BLaER1 treated with 17β-estradiol and CSF1 and Interleukin-3, amounts not matched to agents 10 nM and 100 nM (cell line): ENCODE results near the gene SLC49A4.

Experiments used
- H3K27ac ChIP-seq, 11 experiments: shearing (Covaris generic); formaldehyde crosslinking; 2 replicates each; pipeline ENCODE4 v1.8.1; 2022
- H3K27me3 ChIP-seq, 11 experiments: shearing (Covaris generic); formaldehyde crosslinking; 2 replicates each; pipeline ENCODE4 v1.8.1; 2022
- H3K36me3 ChIP-seq, 11 experiments: shearing (Covaris generic); formaldehyde crosslinking; 2 replicates each; pipeline ENCODE4 v1.8.1; 2022
- H3K4me1 ChIP-seq, 10 experiments: shearing (Covaris generic); formaldehyde crosslinking; 2 replicates each; pipeline ENCODE4 v1.8.1; 2022
- H3K4me2 ChIP-seq, 11 experiments: shearing (Covaris generic); formaldehyde crosslinking; 2 replicates each; pipeline ENCODE4 v1.8.1; 2022
- H3K4me3 ChIP-seq, 10 experiments: shearing (Covaris generic); formaldehyde crosslinking; 2 replicates each; pipeline ENCODE4 v1.8.1; 2022
- H3K9ac ChIP-seq, 11 experiments: shearing (Covaris generic); formaldehyde crosslinking; 2 replicates each; pipeline ENCODE4 v1.8.1; 2022
- H3K9me3 ChIP-seq, 11 experiments: shearing (Covaris generic); formaldehyde crosslinking; replicated peaks in 1 of 11; 2 replicates each; pipeline ENCODE4 v1.8.1; 2022
- H4K20me1 ChIP-seq, 11 experiments: shearing (Covaris generic); formaldehyde crosslinking; 2 replicates each; pipeline ENCODE4 v1.8.1; 2022
- Cebpa-rat ChIP-seq, 11 experiments: shearing (Covaris generic); IDR thresholded peaks; 2 replicates each; pipeline ENCODE4 v1.8.1; 2022

The SLC49A4 gene

GRCh38 chr3:122928396-122929187, 133.7 kb downstream of the SLC49A4 start:
- Histone ChIP-seq H3K9me3 (no peaks in the 10 kb centered on the region), H3K4me3 (no peak overlapping the region), H3K27ac (no peak overlapping the region), H3K27me3 (peaks cover 0 to 2% (median under 1%) of the 10 kb centered on the region in 11 experiments; a peak in 11 of 22 replicates), H3K9ac (no peak overlapping the region), H4K20me1 (peaks cover 0 to 5% (median 0%) of the 10 kb centered on the region in 11 experiments; a peak in 1 of 22 replicates), H3K4me2 (no peak overlapping the region), H3K36me3 (no peaks in the 10 kb centered on the region), H3K4me1 (peaks cover 0 to 14% (median 9%) of the 10 kb centered on the region in 10 experiments; a peak in 13 of 20 replicates)
- no peak for TF ChIP-seq Cebpa-rat (IDR thresholded peaks at IDR 0.05)

DNA sequence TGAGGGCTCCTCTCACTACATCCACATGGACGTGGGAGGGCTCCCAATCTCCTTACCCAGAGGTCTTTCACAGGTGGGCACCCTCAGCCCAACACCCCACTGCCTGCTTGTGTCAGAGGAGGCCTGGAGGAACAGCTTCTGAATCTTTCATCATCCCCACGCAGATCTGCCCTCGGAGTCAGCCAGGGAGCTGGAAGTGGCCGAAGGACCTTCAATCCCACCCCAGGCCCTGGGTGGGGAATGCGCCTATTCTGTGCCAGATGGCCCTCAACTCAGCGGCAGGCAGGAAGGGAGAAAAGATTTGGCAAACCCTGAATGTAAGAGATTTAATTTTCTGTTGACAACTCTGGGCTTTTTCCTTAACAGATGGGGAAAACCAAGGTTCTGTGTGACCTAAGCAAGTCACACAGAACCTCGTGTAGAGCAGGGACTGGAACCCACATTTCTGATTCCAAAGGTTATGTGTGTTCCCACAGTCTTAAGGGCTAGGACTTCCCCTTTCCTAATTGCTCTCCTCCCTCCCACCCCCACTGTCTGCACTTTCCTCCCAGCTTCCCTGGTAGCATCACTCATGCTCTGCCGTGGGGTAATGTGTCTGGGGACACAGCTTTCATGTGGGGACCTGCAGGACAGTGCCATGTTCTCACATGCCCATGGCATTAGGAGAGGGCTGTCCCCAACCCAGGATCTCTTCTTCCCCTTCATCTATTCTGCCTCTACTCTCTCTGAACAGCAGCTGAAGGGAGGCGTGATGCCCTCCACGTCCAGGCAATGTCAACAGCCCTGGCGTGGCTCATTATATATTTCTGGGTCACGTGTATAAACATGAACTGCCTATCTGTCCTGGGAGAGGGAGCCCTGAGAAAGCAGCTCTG, 134.6 kb downstream of the SLC49A4 start:
- peaks cover 0 to 6% (median 4%) of the 10 kb centered on the region in 10 experiments; a peak in 12 of 20 replicates for H3K4me1 ChIP-seq
- no peak overlapping the region for H3K27ac ChIP-seq
- no peaks in the 10 kb centered on the region for H3K9me3 ChIP-seq
- H3K36me3 ChIP-seq = no peaks in the 10 kb centered on the region
- no peak overlapping the region for H3K4me3 ChIP-seq
- H3K9ac ChIP-seq = no peak overlapping the region
- H4K20me1 ChIP-seq = peaks cover 0 to 5% (median 0%) of the 10 kb centered on the region in 11 experiments; a peak in 1 of 22 replicates
- H3K4me2 ChIP-seq = no peak overlapping the region
- H3K27me3 ChIP-seq = no peaks in the 10 kb centered on the region
- no peak for TF ChIP-seq Cebpa-rat (IDR thresholded peaks at IDR 0.05)

DNA sequence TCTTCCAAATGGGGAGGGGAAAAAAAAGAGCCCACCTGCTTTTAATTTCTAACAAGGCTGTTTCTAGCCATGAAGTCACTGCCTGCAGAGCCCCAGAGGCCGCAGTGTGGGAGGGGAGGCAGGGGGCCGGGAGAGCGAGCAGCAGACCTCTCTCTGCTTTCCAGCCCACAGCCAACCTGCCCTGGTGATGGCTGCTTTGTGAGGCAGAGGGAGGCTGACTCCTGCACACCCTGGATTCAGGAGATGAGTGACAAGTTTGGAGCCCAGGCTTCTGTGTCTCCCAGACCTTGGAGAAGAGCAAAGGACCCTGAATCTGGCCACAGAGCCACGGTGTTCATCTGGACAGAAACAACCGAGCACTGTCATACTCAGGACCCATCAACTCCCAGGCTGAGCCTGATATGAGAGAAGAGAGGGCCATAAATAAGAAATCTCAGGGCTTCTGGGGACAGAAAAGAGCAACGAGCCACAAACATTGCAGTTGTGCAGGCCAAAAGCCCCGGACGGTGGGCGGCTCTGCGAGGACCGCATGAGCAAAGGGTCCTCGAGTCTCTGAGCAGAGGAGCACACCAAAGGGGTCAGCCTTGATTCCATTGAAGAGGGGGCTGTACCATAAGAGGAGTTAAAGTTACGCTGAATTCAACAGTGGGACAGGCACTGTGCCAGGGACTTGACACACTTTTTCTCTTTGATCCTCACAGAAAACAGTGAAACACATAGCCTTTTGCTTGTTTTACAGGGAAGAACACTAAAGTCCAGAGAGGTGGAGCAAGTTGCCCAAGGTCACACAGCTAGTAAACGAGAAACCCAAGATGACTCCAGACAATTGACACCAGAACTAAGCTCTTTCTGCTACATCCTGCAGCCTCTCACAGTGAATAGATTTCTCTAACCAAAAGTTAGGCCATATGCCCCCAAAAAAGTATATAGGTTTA, 135.5 kb downstream of the SLC49A4 start:
- no peak for TF ChIP-seq Cebpa-rat (IDR thresholded peaks at IDR 0.05)
- no peak overlapping the region for H3K4me3 ChIP-seq
- no peak overlapping the region for H3K9ac ChIP-seq
- no peaks in the 10 kb centered on the region for H3K4me1 ChIP-seq
- H3K27me3 ChIP-seq = no peaks in the 10 kb centered on the region
- no peak overlapping the region for H3K4me2 ChIP-seq
- peaks cover 0 to 5% (median 0%) of the 10 kb centered on the region in 11 experiments; a peak in 1 of 22 replicates for H4K20me1 ChIP-seq
- H3K9me3 ChIP-seq = no peaks in the 10 kb centered on the region
- no peak overlapping the region for H3K27ac ChIP-seq
- H3K36me3 ChIP-seq = no peaks in the 10 kb centered on the region
